GM19468 (cell line): Measurements from ENCODE around the gene EHF.

Experiments
- ATAC-seq: cut with Tn5 transposase; IDR thresholded peaks from one replicate; pipeline ENCODE4 v1.9.1; 2021; ENCODE audit warnings: mild to moderate bottlenecking, moderate library complexity, moderate number of reproducible peaks; ENCODE audit not compliant: unreplicated experiment; ENCODE audit errors: extremely low read depth

The EHF gene

GRCh38 chr11:34707462-34707840 lies 86.6 kb downstream of the EHF start:
- no peak for ATAC-seq
